ENCODE measurements around the gene PRTFDC1. TPM values are rescaled to one million over a fixed set of nuclear protein-coding genes. Genes with fewer than 3 reads are reported as not detected.

PRTFDC1 gene
- total and polyA plus RNA-seq, 3 experiments from 2014 or later: 1.3 to 1.6 (median 1.5) TPM

GRCh38 chr10:24908793-24909423 lies 43.5 kb downstream of the PRTFDC1 start:
- no peak for DNase-seq
- Histone ChIP-seq H3K4me3 (ENCODE audit: low read length) (no peak overlapping the region), H3K27ac (ENCODE audit: low read depth, low read length) (no peak overlapping the region), H3K9me3 (ENCODE audit: low read length) (no peaks in the 10 kb centered on the region), H3K4me1 (ENCODE audit: insufficient read depth, low read length) (peaks cover 8% of the 10 kb centered on the region), H3K27me3 (ENCODE audit: insufficient read depth, low read length, poor library complexity, severe bottlenecking) (no peaks in the 10 kb centered on the region), H3K36me3 (ENCODE audit: insufficient read depth, low read length) (no peaks in the 10 kb centered on the region)
- H3K27me3 Mint-ChIP-seq: no peaks in the 10 kb centered on the region
- H3K4me1 Mint-ChIP-seq: peaks cover 14 to 27% (median 15%) of the 10 kb centered on the region in 3 donors
- POLR2A ChIA-PET: no interaction called here
- H3K4me3 Mint-ChIP-seq: no peak overlapping the region
- H3K9me3 Mint-ChIP-seq: no peaks in the 10 kb centered on the region
- peaks cover 7 to 20% (median 16%) of the 10 kb centered on the region in 3 donors for H3K36me3 Mint-ChIP-seq
- no peak overlapping the region for H3K27ac Mint-ChIP-seq
- CTCF ChIA-PET: no interaction called here

- Mint-ChIP-seq H3K4me3 (no peak overlapping the region), H3K27me3 (no peaks in the 10 kb centered on the region), H3K36me3 (peaks cover 7 to 20% (median 16%) of the 10 kb centered on the region in 3 donors), H3K27ac (no peak overlapping the region), H3K9me3 (no peaks in the 10 kb centered on the region), H3K4me1 (peaks cover 15 to 27% (median 16%) of the 10 kb centered on the region in 3 donors)
- Histone ChIP-seq H3K4me3 (ENCODE audit: low read length) (no peak overlapping the region), H3K36me3 (ENCODE audit: insufficient read depth, low read length) (no peaks in the 10 kb centered on the region), H3K4me1 (ENCODE audit: insufficient read depth, low read length) (peaks cover 8% of the 10 kb centered on the region), H3K9me3 (ENCODE audit: low read length) (no peaks in the 10 kb centered on the region), H3K27ac (ENCODE audit: low read depth, low read length) (no peak overlapping the region), H3K27me3 (ENCODE audit: insufficient read depth, low read length, poor library complexity, severe bottlenecking) (no peaks in the 10 kb centered on the region)
- no peak for DNase-seq
- ChIA-PET POLR2A (no interaction called here), CTCF (no interaction called here)
These were observed 44.5 kb downstream of the PRTFDC1 start for GRCh38 chr10:24907956-24908355.

GRCh38 chr10:24906372-24906771 lies 46.0 kb downstream of the PRTFDC1 start:
- Histone ChIP-seq H3K4me1 (ENCODE audit: insufficient read depth, low read length) (peaks cover 13% of the 10 kb centered on the region), H3K27me3 (ENCODE audit: insufficient read depth, low read length, poor library complexity, severe bottlenecking) (no peaks in the 10 kb centered on the region), H3K4me3 (ENCODE audit: low read length) (no peak overlapping the region), H3K27ac (ENCODE audit: low read depth, low read length) (no peak overlapping the region), H3K9me3 (ENCODE audit: low read length) (no peaks in the 10 kb centered on the region), H3K36me3 (ENCODE audit: insufficient read depth, low read length) (no peaks in the 10 kb centered on the region)
- POLR2A ChIA-PET: no interaction called here
- Mint-ChIP-seq H3K27me3 (no peaks in the 10 kb centered on the region), H3K9me3 (no peaks in the 10 kb centered on the region), H3K36me3 (peaks cover 7 to 20% (median 16%) of the 10 kb centered on the region in 3 donors), H3K4me1 (peaks cover 18 to 24% (median 19%) of the 10 kb centered on the region in 3 donors), H3K4me3 (no peak overlapping the region), H3K27ac (peak overlapping the region in 2 of 8 donors; percentile 19 to 84)
- CTCF ChIA-PET: interaction anchor here (1.5 to 1.6 kb wide), 2 partner anchors 14 to 178 kb away, joined by 3 read pairs; no protein-coding TSS in a partner anchor
- no peak for DNase-seq

GRCh38 chr10:24904824-24905223 lies 47.6 kb downstream of the PRTFDC1 start:
- ChIA-PET POLR2A (no interaction called here), CTCF (no interaction called here)
- Histone ChIP-seq H3K4me3 (ENCODE audit: low read length) (no peak overlapping the region), H3K4me1 (ENCODE audit: insufficient read depth, low read length) (peaks cover 13% of the 10 kb centered on the region), H3K9me3 (ENCODE audit: low read length) (no peaks in the 10 kb centered on the region), H3K27ac (ENCODE audit: low read depth, low read length) (no peak overlapping the region), H3K27me3 (ENCODE audit: insufficient read depth, low read length, poor library complexity, severe bottlenecking) (no peaks in the 10 kb centered on the region), H3K36me3 (ENCODE audit: insufficient read depth, low read length) (no peaks in the 10 kb centered on the region)
- H3K9me3 Mint-ChIP-seq: no peaks in the 10 kb centered on the region
- no peak overlapping the region for H3K4me3 Mint-ChIP-seq
- H3K27ac Mint-ChIP-seq: peak overlapping the region in 2 of 8 donors; percentile 29 to 73
- no peak for DNase-seq
- H3K36me3 Mint-ChIP-seq: peaks cover 7 to 20% (median 14%) of the 10 kb centered on the region in 3 donors
- peaks cover 27 to 38% (median 30%) of the 10 kb centered on the region in 3 donors for H3K4me1 Mint-ChIP-seq
- no peaks in the 10 kb centered on the region for H3K27me3 Mint-ChIP-seq

GRCh38 chr10:24902400-24902728 lies 50.0 kb downstream of the PRTFDC1 start:
- peaks cover 19% of the 10 kb centered on the region for H3K4me1 ChIP-seq (ENCODE audit: insufficient read depth, low read length)
- ChIA-PET CTCF (no interaction called here), POLR2A (no interaction called here)
- H3K27ac ChIP-seq (ENCODE audit: low read depth, low read length): peak overlapping the region; percentile 12
- peak overlapping the region in 1 of 7 donors; percentile 52 for H3K4me3 Mint-ChIP-seq
- no peaks in the 10 kb centered on the region for H3K9me3 Mint-ChIP-seq
- H3K9me3 ChIP-seq (ENCODE audit: low read length): no peaks in the 10 kb centered on the region
- DNase-seq: no peak
- peak overlapping the region in 3 of 8 donors; percentile 38 to 85 (median 80) for H3K27ac Mint-ChIP-seq
- no peak overlapping the region for H3K4me3 ChIP-seq (ENCODE audit: low read length)
- peaks cover 10 to 29% (median 12%) of the 10 kb centered on the region in 3 donors for H3K36me3 Mint-ChIP-seq
- no peaks in the 10 kb centered on the region for H3K36me3 ChIP-seq (ENCODE audit: insufficient read depth, low read length)
- H3K27me3 Mint-ChIP-seq: no peaks in the 10 kb centered on the region
- H3K4me1 Mint-ChIP-seq: peaks cover 39 to 56% (median 53%) of the 10 kb centered on the region in 3 donors
- H3K27me3 ChIP-seq (ENCODE audit: insufficient read depth, low read length, poor library complexity, severe bottlenecking): no peaks in the 10 kb centered on the region

GRCh38 chr10:24901686-24902399 lies 50.6 kb downstream of the PRTFDC1 start:
- H3K27me3 ChIP-seq (ENCODE audit: insufficient read depth, low read length, poor library complexity, severe bottlenecking): no peaks in the 10 kb centered on the region
- Mint-ChIP-seq H3K27me3 (no peaks in the 10 kb centered on the region), H3K9me3 (no peaks in the 10 kb centered on the region), H3K36me3 (peaks cover 10 to 29% (median 12%) of the 10 kb centered on the region in 3 donors), H3K4me1 (peaks cover 44 to 61% (median 58%) of the 10 kb centered on the region in 3 donors), H3K4me3 (peak overlapping the region in 5 of 7 donors; percentile 14 to 69 (median 52)), H3K27ac (peak overlapping the region in 6 of 8 donors; percentile 20 to 87 (median 64))
- H3K4me3 ChIP-seq (ENCODE audit: low read length): no peak overlapping the region
- no peaks in the 10 kb centered on the region for H3K36me3 ChIP-seq (ENCODE audit: insufficient read depth, low read length)
- ChIA-PET POLR2A (no interaction called here), CTCF (no interaction called here)
- H3K27ac ChIP-seq (ENCODE audit: low read depth, low read length): no peak overlapping the region
- H3K4me1 ChIP-seq (ENCODE audit: insufficient read depth, low read length): peaks cover 24% of the 10 kb centered on the region
- H3K9me3 ChIP-seq (ENCODE audit: low read length): no peaks in the 10 kb centered on the region
- no peak for DNase-seq

- peaks cover 9 to 23% (median 10%) of the 10 kb centered on the region in 3 donors for H3K36me3 Mint-ChIP-seq
These were observed 51.3 kb downstream of the PRTFDC1 start for GRCh38 chr10:24900888-24901685.

More at GRCh38 chr10:24900888-24901685, 51.3 kb downstream of the PRTFDC1 start:
- DNase-seq: no peak
- Histone ChIP-seq H3K4me3 (ENCODE audit: low read length) (no peak overlapping the region), H3K36me3 (ENCODE audit: insufficient read depth, low read length) (no peaks in the 10 kb centered on the region), H3K27me3 (ENCODE audit: insufficient read depth, low read length, poor library complexity, severe bottlenecking) (no peaks in the 10 kb centered on the region), H3K9me3 (ENCODE audit: low read length) (no peaks in the 10 kb centered on the region), H3K4me1 (ENCODE audit: insufficient read depth, low read length) (peaks cover 31% of the 10 kb centered on the region), H3K27ac (ENCODE audit: low read depth, low read length) (no peak overlapping the region)
- CTCF ChIA-PET: interaction anchor here (1.4 kb wide), 1 partner anchor 36 kb away, joined by 6 read pairs; no protein-coding TSS in a partner anchor
- Mint-ChIP-seq H3K9me3 (no peaks in the 10 kb centered on the region), H3K27ac (peak overlapping the region in 7 of 8 donors; percentile 12 to 87 (median 32)), H3K4me1 (peaks cover 46 to 66% (median 61%) of the 10 kb centered on the region in 3 donors), H3K4me3 (peak overlapping the region in 5 of 7 donors; percentile 1 to 69 (median 53)), H3K27me3 (no peaks in the 10 kb centered on the region)
- POLR2A ChIA-PET: no interaction called here

All from CD8-positive, alpha-beta memory T cell (primary cell).